MM.1S (cell line): ENCODE measurements around the gene TYRO3.

Source experiments
- CTCF ChIP-seq: fragments of 300-600 bp; sonication (generic); IDR thresholded peaks from 2 replicates; pipeline ENCODE4 v1.5.1; 2016; ENCODE audit warnings: antibody characterized with exemption, low read length, mixed read lengths
- EZH2 ChIP-seq: fragments of 300-600 bp; sonication (generic); optimal IDR thresholded peaks from 2 replicates; pipeline ENCODE3; 2017; ENCODE audit warnings: low read depth, mild to moderate bottlenecking, antibody characterized with exemption, low read length, mixed read lengths

- TF ChIP-seq CTCF (no peak), EZH2 (no peak)
Measured at GRCh38 chr15:41572866-41573265, 13.9 kb downstream of the TYRO3 start.
